GM23248 (cell line): Measurements from ENCODE around the gene PRMT5. TPM values are rescaled to one million over a fixed set of nuclear protein-coding genes. Genes with fewer than 3 reads are reported as not detected.

Experiments used
- DNase-seq: peaks from one replicate; pipeline ENCODE4 v3.0.0-alpha.2; 2015
- H2AFZ ChIP-seq: fragments of 200-600 bp; sonication (generic); 2 replicates; pipeline ENCODE4 v1.6.1; 2016; ENCODE audit warnings: antibody characterized with exemption
- H3F3A ChIP-seq: fragments of 200-600 bp; sonication (generic); 2 replicates; pipeline ENCODE4 v1.6.1; 2016; ENCODE audit warnings: mild to moderate bottlenecking, antibody characterized with exemption, mixed run types; ENCODE audit not compliant: insufficient read depth
- H3K27ac ChIP-seq: fragments of 200-600 bp; sonication (generic); 2 replicates; pipeline ENCODE4 v1.5.1; 2016; ENCODE audit warnings: mild to moderate bottlenecking
- H3K27me3 ChIP-seq: fragments of 200-600 bp; sonication (generic); replicated peaks from 2 replicates; pipeline ENCODE4 v1.6.1; 2016; ENCODE audit warnings: mild to moderate bottlenecking; ENCODE audit not compliant: insufficient read depth
- H3K36me3 ChIP-seq: fragments of 200-600 bp; sonication (generic); 2 replicates; pipeline ENCODE4 v1.6.1; 2016; ENCODE audit warnings: low read depth, mild to moderate bottlenecking
- H3K4me1 ChIP-seq: fragments of 200-600 bp; sonication (generic); 2 replicates; pipeline ENCODE4 v1.6.1; 2016; ENCODE audit warnings: mild to moderate bottlenecking; ENCODE audit not compliant: insufficient read depth
- H3K4me2 ChIP-seq: fragments of 200-600 bp; sonication (generic); one replicate; pipeline ENCODE4 v1.6.1; 2016; ENCODE audit warnings: mild to moderate bottlenecking; ENCODE audit not compliant: unreplicated experiment
- H3K4me3 ChIP-seq: fragments of 200-600 bp; sonication (generic); 2 replicates; pipeline ENCODE4 v1.5.1; 2016; ENCODE audit warnings: mild to moderate bottlenecking
- H3K79me2 ChIP-seq: fragments of 200-600 bp; sonication (generic); 2 replicates; pipeline ENCODE4 v1.6.1; 2016; ENCODE audit warnings: mild to moderate bottlenecking; ENCODE audit not compliant: insufficient read depth
- H3K9ac ChIP-seq: fragments of 200-600 bp; sonication (generic); 2 replicates; pipeline ENCODE4 v1.6.1; 2016; ENCODE audit warnings: mild to moderate bottlenecking
- H3K9me2 ChIP-seq: fragments of 200-600 bp; sonication (generic); 2 replicates; pipeline ENCODE4 v1.6.1; 2016; ENCODE audit warnings: mixed run types, mild to moderate bottlenecking, moderate library complexity; ENCODE audit not compliant: insufficient read depth
- H3K9me3 ChIP-seq: fragments of 200-600 bp; sonication (generic); one replicate; pipeline ENCODE4 v1.6.1; 2017; ENCODE audit warnings: low read depth
- H4K20me1 ChIP-seq: fragments of 200-600 bp; sonication (generic); 2 replicates; pipeline ENCODE4 v1.6.0; 2016; ENCODE audit not compliant: insufficient read depth
- EZH2 ChIP-seq: fragments of 200-600 bp; sonication (generic); IDR thresholded peaks from 2 replicates; pipeline ENCODE4 v1.6.1; 2018; ENCODE audit warnings: antibody characterized with exemption, mild to moderate bottlenecking; ENCODE audit not compliant: insufficient read depth, poor library complexity, severe bottlenecking
- EZH2phosphoT487 ChIP-seq: fragments of 200-600 bp; sonication (generic); IDR thresholded peaks from 2 replicates; pipeline ENCODE4 v1.6.1; 2018; ENCODE audit warnings: antibody characterized with exemption, moderate library complexity, mild to moderate bottlenecking, low read depth; ENCODE audit not compliant: insufficient read depth
- WGBS, 2 experiments: methylation state at CpG; one replicate each; pipeline ENCODE4 v1.1.6; 2015 to 2017; ENCODE audit warnings: low lambda C conversion rate in 2 of 2, low coverage in 1 of 2; ENCODE audit errors: missing lambda C conversion rate in 2 of 2; 5-methylcytosine and 5-hydroxymethylcytosine counted together
- in situ Hi-C: fragments of 300-500 bp; cut with MboI; formaldehyde crosslinking; loops from 2 replicates; pipeline ENCODE4 v1.15.0; 2020
- polyA plus RNA-seq: library from polyadenylated mRNA; unstranded; fragments of >200 nt; fragmentation: Nextera tagmentation; extraction: Ambion mirVana; gene quantifications from 2 replicates; pipeline ENCODE4 v1.2.1, GENCODE V29; 2016
- total RNA-seq: library from RNA; depleted of rRNA; stranded (reverse); fragments of >200 nt; shearing (Covaris generic); gene quantifications from 2 replicates; pipeline ENCODE4 v1.2.3, GENCODE V29; 2014

The PRMT5 gene
- total and polyA plus RNA-seq, 2 experiments from 2014 or later: 61.0 to 80.1 TPM

GRCh38 chr14:22882064-22882463 is 47.1 kb downstream of the PRMT5 start:
- H3K36me3 ChIP-seq: peaks cover 12% of the 10 kb centered on the region; the same call in 1 of the 2 replicates
- H3K4me3 ChIP-seq: no peak overlapping the region
- WGBS, 2 experiments: 35 to 36% methylated on average over 7 of the region's 7 CpGs
- H3K79me2 ChIP-seq: no peaks in the 10 kb centered on the region
- H3K27ac ChIP-seq: no peak overlapping the region
- peaks cover 21% of the 10 kb centered on the region for H3F3A ChIP-seq
- no peaks in the 10 kb centered on the region for H3K27me3 ChIP-seq
- H3K4me1 ChIP-seq: no peaks in the 10 kb centered on the region; the same call in 1 of the 2 replicates
- in situ Hi-C loops: no loop called here
- no peaks in the 10 kb centered on the region for H3K9me2 ChIP-seq
- H3K9ac ChIP-seq: no peak overlapping the region
- TF ChIP-seq EZH2phosphoT487: no peak
- no peak for TF ChIP-seq EZH2
- H4K20me1 ChIP-seq: no peaks in the 10 kb centered on the region
- no peak overlapping the region for H3K4me2 ChIP-seq
- no peaks in the 10 kb centered on the region for H3K9me3 ChIP-seq
- H2AFZ ChIP-seq: no peak overlapping the region
- DNase-seq: no peak

- peaks cover 28% of the 10 kb centered on the region for H3K79me2 ChIP-seq
- no peaks in the 10 kb centered on the region for H3K9me2 ChIP-seq
- no peak for TF ChIP-seq EZH2phosphoT487
- TF ChIP-seq EZH2: no peak
- in situ Hi-C loops: no loop called here
- no peak for DNase-seq
- H3K9ac ChIP-seq: no peak overlapping the region
- H3K4me3 ChIP-seq: no peak overlapping the region
- no peaks in the 10 kb centered on the region for H3K27me3 ChIP-seq
- peaks cover 16% of the 10 kb centered on the region for H3F3A ChIP-seq
- H3K4me1 ChIP-seq: peaks cover 5% of the 10 kb centered on the region; the same call in 1 of the 2 replicates
- no peaks in the 10 kb centered on the region for H3K9me3 ChIP-seq
- H2AFZ ChIP-seq: no peak overlapping the region
- no peak overlapping the region for H3K27ac ChIP-seq
- no peaks in the 10 kb centered on the region for H4K20me1 ChIP-seq
- peaks cover 26% of the 10 kb centered on the region; the same call in 1 of the 2 replicates for H3K36me3 ChIP-seq
- 86 to 88% methylated on average over 8 of the region's 8 CpGs for WGBS, 2 experiments
- no peak overlapping the region for H3K4me2 ChIP-seq
These were observed 50.6 kb downstream of the PRMT5 start for GRCh38 chr14:22878271-22879246.

- peaks cover 26% of the 10 kb centered on the region; the same call in 1 of the 2 replicates for H3K36me3 ChIP-seq
- H3K4me3 ChIP-seq: no peak overlapping the region
- no peak overlapping the region for H3K27ac ChIP-seq
- no peak overlapping the region for H3K9ac ChIP-seq
- 91 to 96% methylated on average over 15 to 22 of the region's 22 CpGs for WGBS, 2 experiments
- H3K4me2 ChIP-seq: no peak overlapping the region
- in situ Hi-C loops: no loop called here
- H3K9me2 ChIP-seq: no peaks in the 10 kb centered on the region
- no peaks in the 10 kb centered on the region for H4K20me1 ChIP-seq
- TF ChIP-seq EZH2: no peak
- TF ChIP-seq EZH2phosphoT487: no peak
- peaks cover 42% of the 10 kb centered on the region for H3K79me2 ChIP-seq
- no peak overlapping the region for H2AFZ ChIP-seq
- H3F3A ChIP-seq: peaks cover 19% of the 10 kb centered on the region
- H3K9me3 ChIP-seq: no peaks in the 10 kb centered on the region
- H3K27me3 ChIP-seq: no peaks in the 10 kb centered on the region
- H3K4me1 ChIP-seq: peaks cover 12% of the 10 kb centered on the region
- no peak for DNase-seq
These were observed 52.1 kb downstream of the PRMT5 start for GRCh38 chr14:22877000-22877501.

DNA sequence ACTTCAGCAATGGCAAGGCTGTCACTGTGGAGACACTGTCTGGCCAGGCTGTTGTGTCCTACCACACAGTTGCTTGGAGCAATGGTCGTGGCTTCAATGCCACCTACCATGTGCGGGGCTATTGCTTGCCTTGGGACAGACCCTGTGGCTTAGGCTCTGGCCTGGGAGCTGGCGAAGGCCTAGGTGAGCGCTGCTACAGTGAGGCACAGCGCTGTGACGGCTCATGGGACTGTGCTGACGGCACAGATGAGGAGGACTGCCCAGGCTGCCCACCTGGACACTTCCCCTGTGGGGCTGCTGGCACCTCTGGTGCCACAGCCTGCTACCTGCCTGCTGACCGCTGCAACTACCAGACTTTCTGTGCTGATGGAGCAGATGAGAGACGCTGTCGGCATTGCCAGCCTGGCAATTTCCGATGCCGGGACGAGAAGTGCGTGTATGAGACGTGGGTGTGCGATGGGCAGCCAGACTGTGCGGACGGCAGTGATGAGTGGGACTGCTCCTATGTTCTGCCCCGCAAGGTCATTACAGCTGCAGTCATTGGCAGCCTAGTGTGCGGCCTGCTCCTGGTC is 53.3 kb downstream of the PRMT5 start:
- Histone ChIP-seq H3K36me3 (peaks cover 26% of the 10 kb centered on the region; the same call in 1 of the 2 replicates), H3K27ac (no peak overlapping the region), H3K9me2 (no peaks in the 10 kb centered on the region), H3K4me3 (no peak overlapping the region), H3F3A (peaks cover 15% of the 10 kb centered on the region), H2AFZ (no peak overlapping the region), H3K4me2 (no peak overlapping the region), H3K4me1 (peaks cover 13% of the 10 kb centered on the region), H4K20me1 (no peaks in the 10 kb centered on the region), H3K9ac (no peak overlapping the region), H3K27me3 (no peaks in the 10 kb centered on the region), H3K9me3 (no peaks in the 10 kb centered on the region), H3K79me2 (peaks cover 42% of the 10 kb centered on the region)
- no peak for TF ChIP-seq EZH2
- no peak for TF ChIP-seq EZH2phosphoT487
- in situ Hi-C loops: no loop called here
- 95 to 96% methylated on average over 19 to 20 of the region's 20 CpGs for WGBS, 2 experiments
- DNase-seq: no peak
